ENCODE data around the gene SPO11. TPM values are rescaled to one million over a fixed set of nuclear protein-coding genes. Genes with fewer than 3 reads are reported as not detected.

The SPO11 gene
- total RNA-seq, 4 donors from 2014 or later: not detected

GRCh38 chr20:57290178-57290484 is 39.5 kb upstream of the SPO11 start:
- TF ChIP-seq POLR2A (IDR thresholded peaks at IDR 0.05): no peak
- TF ChIP-seq, protein P1, sequence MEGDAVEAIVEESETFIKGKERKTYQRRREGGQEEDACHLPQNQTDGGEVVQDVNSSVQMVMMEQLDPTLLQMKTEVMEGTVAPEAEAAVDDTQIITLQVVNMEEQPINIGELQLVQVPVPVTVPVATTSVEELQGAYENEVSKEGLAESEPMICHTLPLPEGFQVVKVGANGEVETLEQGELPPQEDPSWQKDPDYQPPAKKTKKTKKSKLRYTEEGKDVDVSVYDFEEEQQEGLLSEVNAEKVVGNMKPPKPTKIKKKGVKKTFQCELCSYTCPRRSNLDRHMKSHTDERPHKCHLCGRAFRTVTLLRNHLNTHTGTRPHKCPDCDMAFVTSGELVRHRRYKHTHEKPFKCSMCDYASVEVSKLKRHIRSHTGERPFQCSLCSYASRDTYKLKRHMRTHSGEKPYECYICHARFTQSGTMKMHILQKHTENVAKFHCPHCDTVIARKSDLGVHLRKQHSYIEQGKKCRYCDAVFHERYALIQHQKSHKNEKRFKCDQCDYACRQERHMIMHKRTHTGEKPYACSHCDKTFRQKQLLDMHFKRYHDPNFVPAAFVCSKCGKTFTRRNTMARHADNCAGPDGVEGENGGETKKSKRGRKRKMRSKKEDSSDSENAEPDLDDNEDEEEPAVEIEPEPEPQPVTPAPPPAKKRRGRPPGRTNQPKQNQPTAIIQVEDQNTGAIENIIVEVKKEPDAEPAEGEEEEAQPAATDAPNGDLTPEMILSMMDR (IDR thresholded peaks at IDR 0.05): no peak
- Histone ChIP-seq H3K27me3 (no peaks in the 10 kb centered on the region), H3K9me3 (no peaks in the 10 kb centered on the region), H3K27ac (peak overlapping the region; percentile 46 to 98 (median 79)), H3K4me3 (replicated peaks in 1 of 3) (no peak overlapping the region), H3K4me1 (peaks cover 43 to 59% of the 10 kb centered on the region in 2 donors), H3K36me3 (no peaks in the 10 kb centered on the region)
- intact Hi-C loops (cut with DNase I): no loop called here
- WGBS, 2 donors: 64 to 74% methylated on average over 5 of the region's 5 CpGs
- DNase-seq: no peak

- TF ChIP-seq, protein P1 (IDR thresholded peaks at IDR 0.05): peak in 3 of 6 experiments; percentile 39 to 47 (median 40)
- TF ChIP-seq POLR2A (IDR thresholded peaks at IDR 0.05): no peak
- Histone ChIP-seq H3K4me3 (replicated peaks in 1 of 3) (no peak overlapping the region), H3K27ac (peak overlapping the region in 2 of 3 donors; percentile 18 to 36), H3K4me1 (peaks cover 37 to 55% of the 10 kb centered on the region in 2 donors), H3K36me3 (no peaks in the 10 kb centered on the region), H3K27me3 (no peaks in the 10 kb centered on the region), H3K9me3 (no peaks in the 10 kb centered on the region)
- 62 to 66% methylated on average over 10 of the region's 10 CpGs for WGBS, 2 donors
- intact Hi-C loops (cut with DNase I): no loop called here
- DNase-seq: peak; percentile 44 to 50
These were observed 38.6 kb upstream of the SPO11 start for GRCh38 chr20:57291003-57291402.

DNA sequence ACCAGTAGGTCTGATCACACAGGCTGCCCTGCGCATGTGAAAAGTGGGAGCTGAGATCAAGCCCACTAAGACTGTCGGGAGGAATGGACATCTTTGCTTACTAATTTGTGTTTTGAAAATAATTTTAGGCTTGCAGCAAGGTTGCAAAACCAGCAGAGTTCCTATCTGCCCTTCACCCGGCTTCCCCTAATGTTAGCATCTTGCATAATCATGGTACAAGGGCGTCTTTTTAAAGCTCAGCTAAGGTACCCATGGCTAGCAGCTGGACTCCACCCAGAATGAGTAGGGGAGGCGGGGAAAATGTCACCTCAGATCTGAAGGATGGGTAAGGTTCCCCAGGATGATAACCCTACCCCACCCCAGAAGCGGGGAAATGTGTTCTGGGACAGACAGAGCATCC is 37.9 kb upstream of the SPO11 start:
- Histone ChIP-seq H3K36me3 (no peaks in the 10 kb centered on the region), H3K9me3 (no peaks in the 10 kb centered on the region), H3K4me1 (peaks cover 34 to 53% of the 10 kb centered on the region in 2 donors), H3K4me3 (replicated peaks in 1 of 3) (no peak overlapping the region), H3K27ac (peak overlapping the region in 1 of 3 donors; percentile 18), H3K27me3 (no peaks in the 10 kb centered on the region)
- 92 to 95% methylated on average over 6 of the region's 6 CpGs for WGBS, 2 donors
- intact Hi-C loops (cut with DNase I): no loop called here
- TF ChIP-seq POLR2A (IDR thresholded peaks at IDR 0.05): no peak
- TF ChIP-seq, protein P1 (IDR thresholded peaks at IDR 0.05): no peak
- no peak for DNase-seq

- no peak overlapping the region for H3K4me3 ChIP-seq (replicated peaks in 1 of 3)
- H3K27me3 ChIP-seq: no peaks in the 10 kb centered on the region
- TF ChIP-seq, protein P1 (IDR thresholded peaks at IDR 0.05): no peak
- no peak for TF ChIP-seq POLR2A (IDR thresholded peaks at IDR 0.05)
- WGBS, 2 donors: 93 to 100% methylated on average over 2 of the region's 2 CpGs
- DNase-seq: no peak
- H3K9me3 ChIP-seq: no peaks in the 10 kb centered on the region
- peaks cover 32 to 46% of the 10 kb centered on the region in 2 donors for H3K4me1 ChIP-seq
- intact Hi-C loops (cut with DNase I): no loop called here
- H3K27ac ChIP-seq: no peak overlapping the region
- H3K36me3 ChIP-seq: no peaks in the 10 kb centered on the region
These were observed 37.0 kb upstream of the SPO11 start for GRCh38 chr20:57292611-57293010.

DNA sequence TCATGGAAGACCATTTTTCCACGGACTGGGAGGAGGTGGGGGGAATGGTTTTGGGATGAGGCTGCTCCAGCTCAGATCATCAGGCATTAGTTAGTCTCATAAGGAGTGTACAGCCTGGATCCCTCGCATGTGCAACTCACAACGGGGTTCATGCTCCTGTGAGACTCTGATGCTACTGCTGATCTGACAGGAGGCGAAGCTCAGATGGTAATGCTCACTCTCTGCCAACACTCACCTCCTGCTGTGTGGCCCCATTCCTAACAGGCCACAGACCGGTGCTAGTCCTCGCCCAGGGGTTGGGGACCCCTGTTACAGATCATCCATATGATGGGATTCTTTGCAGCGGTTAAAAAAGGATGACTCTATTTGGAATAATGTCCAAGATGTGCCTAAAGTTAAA is 35.6 kb upstream of the SPO11 start:
- TF ChIP-seq, protein P1 (IDR thresholded peaks at IDR 0.05): no peak
- TF ChIP-seq POLR2A (IDR thresholded peaks at IDR 0.05): no peak
- Histone ChIP-seq H3K4me3 (replicated peaks in 1 of 3) (no peak overlapping the region), H3K9me3 (no peaks in the 10 kb centered on the region), H3K27me3 (no peaks in the 10 kb centered on the region), H3K36me3 (no peaks in the 10 kb centered on the region), H3K4me1 (peaks cover 19 to 32% of the 10 kb centered on the region in 2 donors), H3K27ac (peak overlapping the region in 2 of 3 donors; percentile 10 to 31)
- intact Hi-C loops (cut with DNase I): no loop called here
- 82 to 89% methylated on average over 7 of the region's 7 CpGs for WGBS, 2 donors
- DNase-seq: no peak
